ENCODE measurements around the gene KIDINS220. TPM values are rescaled to one million over a fixed set of nuclear protein-coding genes. Genes with fewer than 3 reads are reported as not detected.

Gene KIDINS220
- total and polyA plus RNA-seq, 2 of the 13 experiments (the other 11 are each of a cell fraction or from before 2014, with no cell fraction given), result 25.2 to 32.3 TPM

DNA sequence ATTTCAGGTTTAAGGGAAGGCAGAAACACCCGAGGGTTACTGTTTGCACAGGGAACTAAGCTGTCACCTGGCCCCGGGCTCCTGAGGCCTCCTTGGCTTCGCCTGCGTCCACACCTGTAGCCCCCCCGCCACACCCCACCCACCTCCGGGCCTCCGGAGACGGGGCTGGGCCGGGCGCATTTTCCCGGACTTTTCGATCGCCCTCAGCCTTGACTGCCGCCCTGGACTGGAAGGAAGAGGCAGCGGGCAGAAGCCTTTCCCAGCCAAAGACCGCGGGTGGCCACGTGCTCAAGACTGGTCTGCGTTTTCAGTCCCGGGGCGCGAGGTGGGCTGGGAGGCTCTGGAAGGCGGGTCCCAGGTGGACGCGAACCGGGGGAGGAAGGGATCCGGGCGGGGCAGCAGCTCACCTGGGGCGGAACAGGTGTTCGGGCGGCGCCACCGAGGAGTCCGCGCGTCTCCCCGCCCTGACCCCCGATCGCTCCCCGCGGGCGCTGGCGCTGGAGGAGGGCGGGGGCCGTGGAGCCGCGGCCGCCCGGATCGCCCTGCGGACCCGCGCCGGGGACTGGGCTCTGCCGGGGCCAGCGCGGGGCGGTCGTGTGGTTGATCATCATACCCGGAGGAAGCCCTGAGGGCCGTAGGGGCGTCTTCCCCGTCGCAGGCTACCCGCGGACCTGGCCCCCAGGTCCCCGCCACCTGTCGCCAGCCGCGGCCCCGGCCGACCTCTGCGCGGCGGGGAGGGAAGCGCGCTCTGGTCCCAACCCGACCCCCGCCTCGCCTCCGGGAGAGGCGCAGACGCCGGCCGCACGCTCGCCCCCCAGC, 152.3 kb downstream of the KIDINS220 start (continued):
- TF ChIP-seq, protein P1, sequence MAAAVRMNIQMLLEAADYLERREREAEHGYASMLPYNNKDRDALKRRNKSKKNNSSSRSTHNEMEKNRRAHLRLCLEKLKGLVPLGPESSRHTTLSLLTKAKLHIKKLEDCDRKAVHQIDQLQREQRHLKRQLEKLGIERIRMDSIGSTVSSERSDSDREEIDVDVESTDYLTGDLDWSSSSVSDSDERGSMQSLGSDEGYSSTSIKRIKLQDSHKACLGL (CRISPR knock-in tag; IDR thresholded peaks at IDR 0.05), result peak; percentile 70; the same call in 1 of the 2 replicates
- TF ChIP-seq MYC (CRISPR knock-in tag; IDR thresholded peaks at IDR 0.05; ENCODE audit: borderline replicate concordance) (peak; percentile 94), ZNF720 (CRISPR knock-in tag; IDR thresholded peaks at IDR 0.05) (no peak), SP5 (CRISPR knock-in tag; IDR thresholded peaks at IDR 0.05; ENCODE audit: borderline replicate concordance, low read depth) (peak; percentile 55; the same call in 1 of the 2 replicates), HES4 (CRISPR knock-in tag; IDR thresholded peaks at IDR 0.05; ENCODE audit: borderline replicate concordance) (peak; percentile 62), ZNF337 (CRISPR knock-in tag; IDR thresholded peaks at IDR 0.05; ENCODE audit: borderline replicate concordance, low read depth) (peak; percentile 53; the same call in 1 of the 2 replicates), CAMTA2 (CRISPR knock-in tag; IDR thresholded peaks at IDR 0.05; ENCODE audit: borderline replicate concordance) (no peak), ZNF496 (CRISPR knock-in tag; IDR thresholded peaks at IDR 0.05; ENCODE audit: insufficient replicate concordance) (no peak), SP140L (CRISPR knock-in tag; IDR thresholded peaks at IDR 0.05; ENCODE audit: borderline replicate concordance) (no peak), CHD4 (IDR thresholded peaks at IDR 0.05; ENCODE audit: borderline replicate concordance, low read length) (no peak), ZFP41 (CRISPR knock-in tag; IDR thresholded peaks at IDR 0.05; ENCODE audit: borderline replicate concordance) (peak; percentile 77; the same call in 1 of the 2 replicates), POLR2AphosphoS2 (IDR thresholded peaks at IDR 0.05; ENCODE audit: low read depth, low read length) (peak; percentile 99), POLR2G (IDR thresholded peaks at IDR 0.05; ENCODE audit: low read depth, low read length) (peak; percentile 88), TBX3 (IDR thresholded peaks at IDR 0.05; ENCODE audit: borderline replicate concordance) (0 out of 2 replicates have a peak, but pooled peaks have one; percentile 14)
- TF ChIP-seq, protein P2, sequence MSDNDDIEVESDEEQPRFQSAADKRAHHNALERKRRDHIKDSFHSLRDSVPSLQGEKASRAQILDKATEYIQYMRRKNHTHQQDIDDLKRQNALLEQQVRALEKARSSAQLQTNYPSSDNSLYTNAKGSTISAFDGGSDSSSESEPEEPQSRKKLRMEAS (IDR thresholded peaks at IDR 0.05), result peak; percentile 97
- TF ChIP-seq, protein P3, sequence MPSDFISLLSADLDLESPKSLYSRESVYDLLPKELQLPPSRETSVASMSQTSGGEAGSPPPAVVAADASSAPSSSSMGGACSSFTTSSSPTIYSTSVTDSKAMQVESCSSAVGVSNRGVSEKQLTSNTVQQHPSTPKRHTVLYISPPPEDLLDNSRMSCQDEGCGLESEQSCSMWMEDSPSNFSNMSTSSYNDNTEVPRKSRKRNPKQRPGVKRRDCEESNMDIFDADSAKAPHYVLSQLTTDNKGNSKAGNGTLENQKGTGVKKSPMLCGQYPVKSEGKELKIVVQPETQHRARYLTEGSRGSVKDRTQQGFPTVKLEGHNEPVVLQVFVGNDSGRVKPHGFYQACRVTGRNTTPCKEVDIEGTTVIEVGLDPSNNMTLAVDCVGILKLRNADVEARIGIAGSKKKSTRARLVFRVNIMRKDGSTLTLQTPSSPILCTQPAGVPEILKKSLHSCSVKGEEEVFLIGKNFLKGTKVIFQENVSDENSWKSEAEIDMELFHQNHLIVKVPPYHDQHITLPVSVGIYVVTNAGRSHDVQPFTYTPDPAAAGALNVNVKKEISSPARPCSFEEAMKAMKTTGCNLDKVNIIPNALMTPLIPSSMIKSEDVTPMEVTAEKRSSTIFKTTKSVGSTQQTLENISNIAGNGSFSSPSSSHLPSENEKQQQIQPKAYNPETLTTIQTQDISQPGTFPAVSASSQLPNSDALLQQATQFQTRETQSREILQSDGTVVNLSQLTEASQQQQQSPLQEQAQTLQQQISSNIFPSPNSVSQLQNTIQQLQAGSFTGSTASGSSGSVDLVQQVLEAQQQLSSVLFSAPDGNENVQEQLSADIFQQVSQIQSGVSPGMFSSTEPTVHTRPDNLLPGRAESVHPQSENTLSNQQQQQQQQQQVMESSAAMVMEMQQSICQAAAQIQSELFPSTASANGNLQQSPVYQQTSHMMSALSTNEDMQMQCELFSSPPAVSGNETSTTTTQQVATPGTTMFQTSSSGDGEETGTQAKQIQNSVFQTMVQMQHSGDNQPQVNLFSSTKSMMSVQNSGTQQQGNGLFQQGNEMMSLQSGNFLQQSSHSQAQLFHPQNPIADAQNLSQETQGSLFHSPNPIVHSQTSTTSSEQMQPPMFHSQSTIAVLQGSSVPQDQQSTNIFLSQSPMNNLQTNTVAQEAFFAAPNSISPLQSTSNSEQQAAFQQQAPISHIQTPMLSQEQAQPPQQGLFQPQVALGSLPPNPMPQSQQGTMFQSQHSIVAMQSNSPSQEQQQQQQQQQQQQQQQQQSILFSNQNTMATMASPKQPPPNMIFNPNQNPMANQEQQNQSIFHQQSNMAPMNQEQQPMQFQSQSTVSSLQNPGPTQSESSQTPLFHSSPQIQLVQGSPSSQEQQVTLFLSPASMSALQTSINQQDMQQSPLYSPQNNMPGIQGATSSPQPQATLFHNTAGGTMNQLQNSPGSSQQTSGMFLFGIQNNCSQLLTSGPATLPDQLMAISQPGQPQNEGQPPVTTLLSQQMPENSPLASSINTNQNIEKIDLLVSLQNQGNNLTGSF (CRISPR knock-in tag; IDR thresholded peaks at IDR 0.05), result peak; percentile 52; the same call in 1 of the 2 replicates
- TF ChIP-seq, protein P4, sequence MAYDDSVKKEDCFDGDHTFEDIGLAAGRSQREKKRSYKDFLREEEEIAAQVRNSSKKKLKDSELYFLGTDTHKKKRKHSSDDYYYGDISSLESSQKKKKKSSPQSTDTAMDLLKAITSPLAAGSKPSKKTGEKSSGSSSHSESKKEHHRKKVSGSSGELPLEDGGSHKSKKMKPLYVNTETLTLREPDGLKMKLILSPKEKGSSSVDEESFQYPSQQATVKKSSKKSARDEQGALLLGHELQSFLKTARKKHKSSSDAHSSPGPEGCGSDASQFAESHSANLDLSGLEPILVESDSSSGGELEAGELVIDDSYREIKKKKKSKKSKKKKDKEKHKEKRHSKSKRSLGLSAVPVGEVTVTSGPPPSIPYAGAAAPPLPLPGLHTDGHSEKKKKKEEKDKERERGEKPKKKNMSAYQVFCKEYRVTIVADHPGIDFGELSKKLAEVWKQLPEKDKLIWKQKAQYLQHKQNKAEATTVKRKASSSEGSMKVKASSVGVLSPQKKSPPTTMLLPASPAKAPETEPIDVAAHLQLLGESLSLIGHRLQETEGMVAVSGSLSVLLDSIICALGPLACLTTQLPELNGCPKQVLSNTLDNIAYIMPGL (CRISPR knock-in tag; IDR thresholded peaks at IDR 0.05; ENCODE audit: borderline replicate concordance in 1 of 2, low read depth in 1 of 2), result peak in 1 of 2 experiments; percentile 55; a peak in 3 of 4 replicates
- TF ChIP-seq, protein P5, sequence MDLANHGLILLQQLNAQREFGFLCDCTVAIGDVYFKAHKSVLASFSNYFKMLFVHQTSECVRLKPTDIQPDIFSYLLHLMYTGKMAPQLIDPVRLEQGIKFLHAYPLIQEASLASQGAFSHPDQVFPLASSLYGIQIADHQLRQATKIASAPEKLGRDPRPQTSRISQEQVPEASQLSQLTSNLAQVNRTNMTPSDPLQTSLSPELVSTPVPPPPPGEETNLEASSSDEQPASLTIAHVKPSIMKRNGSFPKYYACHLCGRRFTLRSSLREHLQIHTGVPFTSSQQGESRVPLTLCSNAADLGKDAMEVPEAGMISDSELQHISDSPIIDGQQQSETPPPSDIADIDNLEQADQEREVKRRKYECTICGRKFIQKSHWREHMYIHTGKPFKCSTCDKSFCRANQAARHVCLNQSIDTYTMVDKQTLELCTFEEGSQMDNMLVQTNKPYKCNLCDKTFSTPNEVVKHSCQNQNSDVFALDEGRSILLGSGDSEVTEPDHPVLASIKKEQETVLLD (CRISPR knock-in tag; IDR thresholded peaks at IDR 0.05; ENCODE audit: low read depth), result peak; percentile 60; the same call in 1 of the 2 replicates

Data from HepG2 (cell line).